ENCODE data around the gene NMNAT3. TPM values are rescaled to one million over a fixed set of nuclear protein-coding genes. Genes with fewer than 3 reads are reported as not detected.

NMNAT3 gene
- total RNA-seq, 2 experiments from 2014 or later: 1.5 to 1.9 TPM

DNA sequence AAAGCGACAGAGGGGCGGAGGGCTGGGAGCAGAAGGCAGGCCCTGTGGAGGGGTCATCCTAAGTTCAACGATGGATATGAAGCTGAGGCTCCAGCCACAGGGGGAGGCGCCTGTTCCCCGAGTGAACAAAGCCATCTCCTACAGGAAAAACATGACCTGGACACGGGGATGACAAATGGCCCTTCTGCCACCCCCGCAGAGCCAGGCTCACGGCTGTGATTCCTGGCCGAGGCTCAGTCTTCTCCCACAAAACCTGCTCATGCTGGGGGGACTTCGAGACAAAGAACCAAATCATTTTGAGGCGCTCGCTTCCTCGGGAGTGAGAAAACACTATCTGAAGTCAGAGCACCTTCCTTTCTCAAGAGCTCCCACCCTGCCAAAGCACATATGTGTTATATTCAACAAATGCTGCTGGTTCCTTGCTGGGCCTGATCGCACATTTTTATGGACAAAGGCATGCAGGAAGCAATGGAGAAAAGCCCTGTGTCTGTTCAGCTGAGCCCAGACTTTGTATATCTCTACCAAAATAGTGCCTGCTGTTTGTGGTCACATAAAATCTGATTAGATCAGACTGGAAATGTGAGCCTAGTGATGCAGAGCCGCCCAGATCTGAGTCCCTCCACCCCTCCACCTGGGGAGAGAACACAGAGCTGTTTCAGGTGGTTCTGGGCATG lies 143.9 kb downstream of the NMNAT3 start:
- Histone ChIP-seq H3K36me3 (ENCODE audit: insufficient read depth, low read length) (no peaks in the 10 kb centered on the region), H3K4me3 (ENCODE audit: low read length) (no peak overlapping the region), H3K27ac (ENCODE audit: low read depth in 1 of 2, low read length in 2 of 2) (no peak overlapping the region), H3K4me1 (ENCODE audit: insufficient read depth, low read length) (no peaks in the 10 kb centered on the region), H3K9me3 (ENCODE audit: control insufficient read depth in 1 of 2, insufficient read depth in 1 of 2, low read length in 2 of 2) (no peaks in the 10 kb centered on the region), H3K27me3 (ENCODE audit: control insufficient read depth in 1 of 2, insufficient read depth in 2 of 2, low read length in 2 of 2) (peaks cover 7 to 10% of the 10 kb centered on the region in 2 experiments)
- Mint-ChIP-seq H3K9me3 (no peaks in the 10 kb centered on the region), H3K4me3 (no peak overlapping the region), H3K27ac (no peak overlapping the region), H3K36me3 (ENCODE audit: low read depth) (no peaks in the 10 kb centered on the region), H3K27me3 (peaks cover 27% of the 10 kb centered on the region), H3K4me1 (ENCODE audit: low read depth) (no peaks in the 10 kb centered on the region)
- ChIA-PET POLR2A (no interaction called here), CTCF (no interaction called here)
- no peak for DNase-seq
- intact Hi-C loops (cut with DNase I, micrococcal nuclease): no loop called here
- TF ChIP-seq, protein P1, sequence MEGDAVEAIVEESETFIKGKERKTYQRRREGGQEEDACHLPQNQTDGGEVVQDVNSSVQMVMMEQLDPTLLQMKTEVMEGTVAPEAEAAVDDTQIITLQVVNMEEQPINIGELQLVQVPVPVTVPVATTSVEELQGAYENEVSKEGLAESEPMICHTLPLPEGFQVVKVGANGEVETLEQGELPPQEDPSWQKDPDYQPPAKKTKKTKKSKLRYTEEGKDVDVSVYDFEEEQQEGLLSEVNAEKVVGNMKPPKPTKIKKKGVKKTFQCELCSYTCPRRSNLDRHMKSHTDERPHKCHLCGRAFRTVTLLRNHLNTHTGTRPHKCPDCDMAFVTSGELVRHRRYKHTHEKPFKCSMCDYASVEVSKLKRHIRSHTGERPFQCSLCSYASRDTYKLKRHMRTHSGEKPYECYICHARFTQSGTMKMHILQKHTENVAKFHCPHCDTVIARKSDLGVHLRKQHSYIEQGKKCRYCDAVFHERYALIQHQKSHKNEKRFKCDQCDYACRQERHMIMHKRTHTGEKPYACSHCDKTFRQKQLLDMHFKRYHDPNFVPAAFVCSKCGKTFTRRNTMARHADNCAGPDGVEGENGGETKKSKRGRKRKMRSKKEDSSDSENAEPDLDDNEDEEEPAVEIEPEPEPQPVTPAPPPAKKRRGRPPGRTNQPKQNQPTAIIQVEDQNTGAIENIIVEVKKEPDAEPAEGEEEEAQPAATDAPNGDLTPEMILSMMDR (IDR thresholded peaks at IDR 0.05): no peak
- no peak for ATAC-seq (ENCODE audit: poor library complexity)

DNA sequence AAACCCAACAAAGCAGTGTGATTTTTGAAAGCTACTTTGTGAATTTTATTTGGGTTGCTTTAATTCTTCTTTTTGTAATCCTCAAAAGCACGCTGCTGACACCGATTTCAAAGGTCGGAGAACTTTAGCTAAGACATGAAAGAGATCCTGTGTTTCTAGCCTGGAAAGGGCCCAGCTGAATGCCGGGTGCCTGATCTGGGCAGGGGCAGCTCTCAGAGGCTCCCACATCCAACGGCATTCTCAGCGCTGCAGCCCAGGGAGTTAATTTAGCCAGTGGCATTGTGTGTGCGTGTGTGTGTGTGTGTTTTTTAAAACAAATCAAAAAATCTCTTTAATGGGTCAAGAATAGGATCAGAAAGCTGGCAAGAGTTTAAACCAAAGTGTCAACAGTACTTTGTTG lies 144.8 kb downstream of the NMNAT3 start:
- Histone ChIP-seq H3K4me1 (ENCODE audit: insufficient read depth, low read length) (no peaks in the 10 kb centered on the region), H3K36me3 (ENCODE audit: insufficient read depth, low read length) (no peaks in the 10 kb centered on the region), H3K4me3 (ENCODE audit: low read length) (no peak overlapping the region), H3K9me3 (ENCODE audit: control insufficient read depth in 1 of 2, insufficient read depth in 1 of 2, low read length in 2 of 2) (no peaks in the 10 kb centered on the region), H3K27ac (ENCODE audit: low read depth in 1 of 2, low read length in 2 of 2) (no peak overlapping the region), H3K27me3 (ENCODE audit: control insufficient read depth in 1 of 2, insufficient read depth in 2 of 2, low read length in 2 of 2) (peaks cover 0 to 5% of the 10 kb centered on the region in 2 experiments)
- H3K4me1 Mint-ChIP-seq (ENCODE audit: low read depth): no peaks in the 10 kb centered on the region
- TF ChIP-seq, protein P1 (IDR thresholded peaks at IDR 0.05): no peak
- no peaks in the 10 kb centered on the region for H3K36me3 Mint-ChIP-seq (ENCODE audit: low read depth)
- H3K27me3 Mint-ChIP-seq: peaks cover 17% of the 10 kb centered on the region
- H3K4me3 Mint-ChIP-seq: no peak overlapping the region
- ATAC-seq (ENCODE audit: poor library complexity) (no peak), DNase-seq (no peak)
- CTCF ChIA-PET: no interaction called here
- POLR2A ChIA-PET: no interaction called here
- H3K27ac Mint-ChIP-seq: no peak overlapping the region
- intact Hi-C loops (cut with DNase I, micrococcal nuclease): no loop called here
- H3K9me3 Mint-ChIP-seq: no peaks in the 10 kb centered on the region

DNA sequence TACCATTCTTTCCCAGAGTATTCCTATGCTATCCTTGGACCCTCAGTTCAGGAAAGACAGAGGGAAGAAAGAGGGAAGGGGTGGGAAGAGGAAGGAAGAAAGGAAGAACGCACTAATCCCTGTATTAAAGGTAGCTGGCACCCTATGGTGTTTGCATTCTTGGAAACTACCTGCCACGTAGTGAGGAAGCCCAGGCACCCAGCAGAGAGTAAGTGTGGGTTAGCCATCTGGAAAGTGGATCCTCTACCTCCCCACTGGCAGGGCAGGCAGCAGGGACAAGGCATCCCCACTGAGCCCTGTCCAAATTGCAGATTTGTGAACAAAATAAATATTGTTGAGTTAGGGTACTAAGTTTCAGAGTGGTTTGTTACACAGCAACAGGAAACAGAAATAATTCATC lies 147.1 kb downstream of the NMNAT3 start:
- Histone ChIP-seq H3K27me3 (ENCODE audit: control insufficient read depth in 1 of 2, insufficient read depth in 2 of 2, low read length in 2 of 2) (no peaks in the 10 kb centered on the region), H3K4me3 (ENCODE audit: low read length) (no peak overlapping the region), H3K27ac (ENCODE audit: low read depth in 1 of 2, low read length in 2 of 2) (no peak overlapping the region), H3K36me3 (ENCODE audit: insufficient read depth, low read length) (no peaks in the 10 kb centered on the region), H3K4me1 (ENCODE audit: insufficient read depth, low read length) (no peaks in the 10 kb centered on the region), H3K9me3 (ENCODE audit: control insufficient read depth in 1 of 2, insufficient read depth in 1 of 2, low read length in 2 of 2) (no peaks in the 10 kb centered on the region)
- no peak for DNase-seq
- TF ChIP-seq, protein P1 (IDR thresholded peaks at IDR 0.05): no peak
- Mint-ChIP-seq H3K36me3 (ENCODE audit: low read depth) (no peaks in the 10 kb centered on the region), H3K27ac (no peak overlapping the region), H3K4me1 (ENCODE audit: low read depth) (no peaks in the 10 kb centered on the region), H3K4me3 (no peak overlapping the region), H3K27me3 (no peaks in the 10 kb centered on the region), H3K9me3 (no peaks in the 10 kb centered on the region)
- no peak for ATAC-seq (ENCODE audit: poor library complexity)
- ChIA-PET CTCF (no interaction called here), POLR2A (no interaction called here)
- intact Hi-C loops (cut with DNase I, micrococcal nuclease): no loop called here

All from CD4-positive, alpha-beta T cell (primary cell).